ENCODE data around the gene ZNF474.
"Not testable (repeated sequence)": the region's sequence is repeated elsewhere in the genome, so short reads cannot be mapped to it uniquely, and the experiment has no call there.

ZNF474 gene

DNA sequence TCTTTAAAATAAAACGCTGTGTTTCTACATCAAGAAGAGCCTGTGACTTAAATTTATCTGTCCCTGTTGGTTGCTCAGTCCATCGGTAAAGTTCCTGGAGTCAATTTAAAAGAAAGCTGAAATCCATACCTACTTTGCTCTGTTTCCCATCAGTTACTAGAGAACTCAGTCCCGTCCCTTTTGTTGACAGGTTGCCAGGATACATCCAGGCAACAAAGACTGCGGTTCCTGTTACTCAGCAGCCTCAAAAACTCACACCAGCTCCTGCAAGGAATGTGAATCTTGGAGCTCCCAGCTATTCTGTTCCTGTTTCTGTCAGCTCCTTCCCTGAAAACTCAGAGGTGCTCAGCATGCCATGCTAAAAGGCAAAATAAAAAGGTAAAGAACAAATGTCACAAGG is at the start of gene ZNF474:
Gene ZNF474 (plus strand): TSS at position 241 of the 400 bp plus-strand sequence. CDS start 22,445 bp downstream, outside the sequence.
- no peak for FAIRE-seq

DNA sequence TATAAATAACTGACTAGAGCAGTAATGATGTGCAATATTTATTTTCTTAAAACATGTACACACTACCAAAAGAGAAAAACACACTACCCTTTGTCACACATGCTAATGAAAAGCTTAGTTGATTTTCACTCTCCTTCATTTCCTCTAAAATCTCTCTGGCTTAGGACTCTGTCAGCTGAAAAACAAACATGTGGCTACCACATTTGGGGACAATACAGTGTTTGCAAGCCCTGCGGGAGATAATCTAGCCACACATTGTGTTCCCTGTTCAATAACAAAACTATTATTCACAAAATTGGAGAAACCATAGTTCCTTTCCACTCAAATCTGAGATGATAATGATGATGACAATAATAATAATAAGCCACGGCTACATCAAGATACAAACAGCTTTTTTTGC is 47.8 kb upstream of the ZNF474 start:
- no peak for FAIRE-seq

DNA sequence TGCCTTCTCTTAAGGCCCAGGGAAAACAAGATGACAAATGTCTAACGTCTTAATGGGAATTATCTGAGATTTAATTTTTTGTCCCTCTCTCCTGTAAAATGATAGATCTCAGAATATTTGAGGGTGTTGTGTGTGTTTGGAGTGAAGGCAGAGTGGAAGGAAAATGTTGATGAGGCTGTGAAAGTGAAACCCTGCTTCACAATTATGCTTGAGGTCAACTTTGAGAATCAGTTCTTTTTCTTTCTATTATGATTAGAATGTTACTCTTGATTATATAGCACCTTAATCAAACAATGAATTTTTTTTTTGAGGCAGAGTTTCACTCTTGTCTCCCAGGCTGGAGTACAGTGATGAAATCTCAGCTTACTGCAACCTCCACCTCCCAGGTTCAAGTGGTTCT is 45.8 kb upstream of the ZNF474 start:
- FAIRE-seq, result no peak

DNA sequence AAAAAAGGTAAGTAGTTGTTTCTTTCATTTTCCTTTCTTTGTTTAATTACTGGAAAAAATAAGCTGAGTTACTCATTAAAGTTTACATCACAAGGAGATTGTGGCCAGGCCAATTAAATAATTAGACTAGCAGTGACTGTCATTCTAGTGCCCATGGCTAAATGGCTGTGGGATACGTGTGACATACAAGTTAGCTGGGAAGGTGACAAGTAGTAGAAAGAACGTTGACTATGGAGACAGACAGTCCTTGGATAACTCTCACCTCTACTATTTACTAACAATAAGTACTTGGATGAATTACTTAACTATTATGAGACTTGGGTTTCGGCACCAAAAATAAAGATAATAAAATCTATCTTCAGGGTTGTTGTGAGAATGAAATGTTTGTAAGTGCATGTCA is 44.3 kb upstream of the ZNF474 start:
- FAIRE-seq, result no peak

DNA sequence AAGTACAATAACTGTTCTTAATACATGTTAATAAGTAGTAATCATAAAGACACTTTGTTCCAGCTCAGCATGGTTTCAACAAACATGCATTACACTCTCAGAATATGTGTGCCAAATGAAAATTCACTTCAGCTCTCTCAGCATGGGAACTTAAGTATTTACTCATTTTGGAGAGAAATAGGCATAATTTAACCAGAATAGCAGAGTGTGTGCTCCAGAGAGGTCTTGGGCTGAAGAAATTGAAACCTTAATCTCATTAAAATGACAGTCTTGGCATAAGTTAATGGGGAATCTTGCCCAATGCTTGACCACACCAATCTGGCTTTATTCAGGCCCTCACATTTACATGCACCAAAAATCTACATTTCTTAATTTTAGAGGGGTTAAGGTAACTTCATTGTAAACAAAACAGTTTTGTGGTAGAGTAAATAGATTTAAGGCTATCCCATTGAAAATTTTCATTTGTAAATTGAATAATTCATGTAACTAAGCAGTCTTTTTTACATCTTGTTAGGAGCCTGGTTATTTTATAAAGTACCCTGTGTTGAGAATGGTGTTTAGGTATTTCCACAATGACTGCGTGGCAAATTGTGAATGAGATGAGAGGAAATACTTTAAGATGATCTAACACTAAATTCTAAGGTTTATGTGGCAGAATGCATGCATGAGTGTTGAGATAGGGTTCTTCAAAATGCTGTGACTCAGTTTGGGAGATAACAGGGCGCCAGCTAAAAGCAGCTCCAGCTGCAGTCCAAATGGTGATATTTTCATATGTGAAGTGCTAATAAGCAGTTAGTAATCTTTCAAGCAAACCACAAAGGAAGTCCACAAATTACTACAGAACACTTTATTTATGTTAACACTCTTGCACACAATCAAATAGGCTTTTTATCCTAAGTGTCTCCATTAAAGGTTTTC is 40.0 kb upstream of the ZNF474 start:
- no peak for FAIRE-seq

DNA sequence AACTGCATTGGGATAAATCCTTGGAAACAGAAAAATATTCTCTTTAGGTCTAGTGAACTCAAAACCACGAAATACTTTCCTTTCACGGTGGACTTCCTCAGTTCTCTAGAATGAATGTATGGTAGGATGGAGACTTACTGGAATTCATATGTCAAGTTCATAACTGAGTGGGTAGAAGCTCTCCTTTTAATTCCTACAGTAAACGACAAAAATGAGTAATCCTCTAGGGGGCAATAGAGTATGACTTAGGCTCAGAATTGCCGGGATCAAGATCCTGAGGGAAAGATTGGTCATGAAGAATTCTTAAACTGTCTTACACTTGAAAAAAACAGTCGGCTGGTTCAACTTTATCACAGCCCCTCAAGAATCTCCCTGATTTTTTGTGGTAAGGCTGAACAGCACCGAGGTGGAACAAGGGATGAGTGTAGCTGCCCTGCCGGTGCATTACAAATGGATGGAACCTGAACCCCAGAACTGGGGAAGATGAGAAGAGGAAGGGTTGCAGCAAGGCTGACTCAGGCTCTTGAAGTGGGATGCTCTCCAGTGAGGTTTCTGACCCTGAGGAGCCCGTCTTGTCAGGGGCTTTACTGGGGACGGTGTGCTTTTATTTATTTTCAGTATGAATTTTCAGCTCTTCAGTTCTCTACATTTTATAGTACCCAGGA is 37.3 kb upstream of the ZNF474 start:
- FAIRE-seq, result peak; percentile 11

DNA sequence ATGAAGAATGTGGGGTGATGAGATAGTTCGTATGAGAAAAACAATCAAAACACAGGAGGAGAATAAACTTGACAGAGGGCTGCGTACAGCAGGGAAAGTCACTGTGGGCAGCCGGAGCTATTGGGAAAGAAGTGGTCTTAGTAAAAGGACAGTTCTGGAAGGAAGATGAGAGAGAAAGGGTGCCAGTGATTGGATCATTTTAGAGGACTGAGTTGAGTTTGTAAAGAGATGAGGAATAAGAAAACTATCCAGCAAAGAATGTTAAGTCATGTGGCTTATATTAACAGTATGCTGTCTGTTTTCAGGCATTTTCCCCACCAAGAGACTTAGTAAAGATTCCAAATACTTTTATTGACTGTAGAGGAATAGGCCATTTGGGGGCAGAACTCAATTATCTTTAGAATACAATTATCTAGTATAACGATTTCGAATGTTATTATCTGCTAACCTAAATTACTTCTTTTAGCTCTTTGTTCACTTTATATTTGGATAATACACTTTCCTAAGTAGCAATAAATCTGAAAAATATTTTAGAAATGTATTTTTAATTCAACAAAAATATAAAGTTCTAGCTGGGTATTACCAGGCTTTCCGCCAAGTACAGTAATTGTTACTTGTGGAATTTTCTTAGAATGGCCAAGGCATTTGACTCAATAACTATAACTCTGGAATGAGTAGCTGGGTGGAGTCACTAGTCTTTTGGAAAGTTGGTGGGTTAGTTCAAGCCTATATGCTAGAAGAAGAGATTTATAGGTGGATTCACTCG is 35.7 kb upstream of the ZNF474 start:
- FAIRE-seq, result no peak

DNA sequence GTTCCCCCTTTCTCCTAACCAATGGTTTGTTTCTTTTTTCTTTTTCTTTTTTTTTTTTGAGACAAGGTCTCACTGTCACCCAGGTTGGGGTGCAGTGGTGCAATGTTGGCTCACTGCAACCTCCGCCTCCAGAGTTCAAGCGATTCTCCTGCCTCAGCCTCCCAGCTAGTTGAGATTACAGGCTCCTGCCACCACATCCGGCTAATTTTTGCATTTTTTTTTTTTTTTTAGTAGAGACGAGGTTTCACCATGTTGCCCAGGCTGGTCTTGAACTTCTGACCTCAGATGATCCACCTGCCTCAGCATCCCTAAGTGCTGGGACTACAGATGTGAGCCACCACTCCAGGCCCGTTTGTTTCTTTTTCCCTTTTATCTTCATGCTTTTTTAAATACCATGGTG is 35.1 kb upstream of the ZNF474 start:
- not testable (repeated sequence) for FAIRE-seq

DNA sequence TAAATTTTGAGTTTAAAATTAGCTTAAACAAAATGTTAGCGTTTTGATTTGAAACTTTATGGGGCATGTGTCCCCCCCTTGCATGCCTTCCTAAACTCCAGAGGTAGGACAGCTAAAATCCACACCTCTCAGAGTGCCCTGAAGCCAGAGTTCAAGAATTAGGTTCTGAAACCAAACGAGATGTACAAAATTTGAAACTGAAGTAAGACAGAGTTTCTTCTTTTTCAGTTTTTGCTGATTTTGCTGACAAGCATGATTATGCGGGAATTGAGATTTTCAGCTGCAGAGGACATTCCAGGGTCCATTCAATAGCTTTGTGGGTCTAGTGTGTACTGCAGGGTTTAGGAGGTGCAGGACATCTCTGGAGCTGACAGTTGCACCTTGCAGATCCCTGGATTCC is 34.2 kb upstream of the ZNF474 start:
- FAIRE-seq, result no peak

DNA sequence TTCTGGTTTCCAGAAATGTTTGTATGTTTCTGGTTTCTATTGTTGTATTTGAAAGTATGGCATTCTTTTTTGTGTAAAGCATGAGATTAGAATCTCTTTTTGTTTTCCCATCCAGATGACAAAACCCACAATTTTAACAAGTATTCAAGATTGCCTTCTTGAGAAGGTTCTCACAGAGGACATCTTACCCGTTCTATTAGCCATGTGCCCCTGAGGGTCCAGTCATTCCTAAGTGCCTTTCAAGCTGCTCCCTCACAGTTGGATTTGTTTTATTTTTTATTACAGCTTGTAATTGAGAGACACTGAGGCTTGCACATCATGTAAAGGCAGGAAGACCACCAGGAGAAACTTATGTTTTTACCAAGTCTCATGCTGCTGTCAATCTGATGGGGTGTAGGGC is 32.0 kb upstream of the ZNF474 start:
- FAIRE-seq, result no peak

DNA sequence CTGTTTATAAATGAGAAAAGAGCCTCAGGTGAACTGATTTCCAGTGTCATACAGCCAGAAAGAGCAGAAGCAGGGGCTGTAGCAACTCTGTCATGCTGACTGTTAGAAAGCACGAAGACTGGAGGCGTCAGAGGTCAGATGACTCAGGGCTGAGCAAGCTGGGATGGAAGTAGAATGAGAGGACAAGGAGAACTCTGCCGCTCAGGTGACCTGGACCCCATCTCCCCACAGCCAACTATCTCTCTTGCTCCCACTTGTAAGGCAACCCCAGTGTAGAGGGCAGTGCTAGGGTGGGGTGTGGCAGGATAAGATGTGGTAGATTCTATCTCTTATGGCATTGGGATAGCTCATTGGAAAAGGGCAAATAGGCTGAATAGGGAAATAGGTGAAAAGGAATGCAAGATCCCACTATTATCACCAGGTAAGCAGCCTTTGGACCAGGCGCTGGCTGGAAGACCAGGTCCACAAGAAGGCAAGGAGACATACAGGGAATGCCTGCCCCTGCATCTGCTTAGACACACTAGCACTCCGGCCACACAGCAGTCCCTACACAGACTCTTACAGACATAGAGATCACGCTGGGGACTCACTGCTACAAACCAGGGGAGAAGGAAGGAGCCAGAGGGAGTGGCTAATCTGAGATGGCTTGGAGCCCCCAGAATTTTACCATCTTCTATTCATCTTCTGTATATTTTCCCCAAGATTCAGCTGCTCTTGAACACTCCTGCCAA is 30.1 kb upstream of the ZNF474 start:
- FAIRE-seq, result no peak

DNA sequence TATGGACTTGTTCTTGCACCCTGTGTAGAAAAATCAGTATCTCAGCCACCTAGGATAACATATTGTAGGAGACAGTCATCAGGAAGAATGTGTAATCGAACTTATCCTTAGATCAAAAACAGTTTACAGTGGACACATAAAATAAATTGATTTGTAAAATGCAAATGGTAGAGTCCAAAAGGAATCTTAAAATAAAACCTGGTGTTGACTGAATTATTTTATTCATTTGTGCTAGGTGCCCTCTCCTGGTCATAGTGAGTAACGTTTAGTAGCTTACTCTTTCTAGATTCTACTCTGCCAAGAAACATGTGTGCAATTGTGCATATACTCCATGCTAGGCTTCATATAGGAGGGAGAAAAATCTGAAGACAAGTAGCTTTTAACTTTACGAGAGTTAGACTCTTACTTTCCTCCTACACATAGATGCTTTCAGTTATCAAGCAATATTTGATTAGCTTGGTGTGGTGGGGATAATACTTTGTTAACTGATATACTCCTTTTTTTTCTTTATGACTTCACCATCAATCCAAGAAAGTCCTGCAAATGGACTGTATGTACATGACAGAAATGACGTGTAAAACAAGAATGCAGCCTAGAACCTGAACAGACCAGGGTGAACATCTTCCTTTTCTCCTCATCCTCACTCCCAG is 27.6 kb upstream of the ZNF474 start:
- peak; percentile 95 for FAIRE-seq

DNA sequence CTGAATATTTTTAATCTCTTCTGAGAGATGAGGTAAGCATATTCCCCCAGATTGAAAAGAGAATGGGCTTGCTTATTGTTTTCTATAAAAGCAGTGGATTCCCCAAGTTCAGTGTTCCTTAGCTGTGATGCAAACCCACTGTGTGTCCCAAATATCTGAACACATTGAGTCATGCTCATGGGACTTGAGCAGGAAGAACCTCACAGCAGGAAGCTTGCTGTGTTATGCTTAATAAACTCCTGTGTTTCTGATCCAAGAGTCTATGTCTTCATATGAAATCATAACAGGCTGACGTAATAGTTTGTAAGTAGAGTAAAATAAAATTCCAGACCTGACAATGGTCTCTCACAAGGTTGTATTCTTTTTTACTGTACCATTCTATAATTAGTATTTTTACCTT is 26.5 kb upstream of the ZNF474 start:
- no peak for FAIRE-seq

DNA sequence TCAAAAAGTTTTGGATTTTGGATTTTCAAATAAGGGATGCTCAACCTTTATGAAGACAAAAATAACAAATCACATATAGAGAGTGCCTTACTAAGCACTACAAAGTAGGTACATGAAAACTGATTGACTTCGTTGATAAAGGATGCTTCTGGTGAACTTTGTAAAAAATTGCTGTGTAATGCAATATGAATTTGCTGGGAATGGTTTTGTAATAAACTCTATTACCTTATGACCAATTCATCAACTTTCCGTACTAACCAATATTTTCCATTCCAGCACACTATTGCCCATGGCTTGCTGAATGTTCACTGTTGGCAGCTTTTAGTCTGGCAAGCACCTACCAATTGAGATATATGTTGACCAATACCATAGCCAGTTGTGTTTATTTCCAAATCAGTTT is 23.4 kb upstream of the ZNF474 start:
- FAIRE-seq, result no peak

DNA sequence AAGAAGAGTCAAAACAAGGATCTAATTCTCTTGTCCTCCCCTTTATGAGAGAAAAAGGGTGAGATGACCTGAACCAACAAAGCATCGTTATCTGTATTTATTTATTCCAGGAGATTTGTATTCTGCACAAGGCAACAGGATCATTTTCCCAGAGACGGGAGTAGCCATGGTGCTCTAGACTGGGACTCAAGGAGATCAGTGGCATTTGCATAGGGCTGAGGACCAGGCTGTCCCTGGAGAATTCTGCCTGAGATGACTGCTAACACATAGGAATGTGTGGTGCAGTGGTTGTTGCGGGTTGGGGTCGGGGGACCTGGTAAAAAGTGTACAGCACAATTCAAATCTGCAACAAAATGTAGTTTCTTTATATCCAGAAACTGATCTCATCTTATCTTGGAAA is 22.3 kb upstream of the ZNF474 start:
- FAIRE-seq, result no peak

DNA sequence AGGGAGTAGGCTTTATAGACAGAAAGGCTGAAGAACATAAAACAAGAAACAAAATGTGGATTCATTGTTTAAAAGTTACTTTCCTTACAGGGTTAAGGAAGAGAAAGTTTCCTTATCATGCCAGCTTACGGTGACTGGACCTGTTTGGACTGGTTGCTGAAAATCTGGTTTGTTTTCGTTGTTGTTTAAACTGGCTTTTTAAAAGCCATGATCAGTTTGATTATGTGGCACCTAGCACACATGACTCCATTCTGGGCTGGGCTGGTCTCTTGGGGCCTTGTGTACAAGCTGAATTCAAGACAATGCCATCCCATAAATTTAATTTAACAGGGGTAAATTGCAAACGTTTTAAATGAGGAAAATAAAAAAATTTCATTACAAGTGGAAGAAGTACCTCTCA is 18.4 kb upstream of the ZNF474 start:
- no peak for FAIRE-seq

DNA sequence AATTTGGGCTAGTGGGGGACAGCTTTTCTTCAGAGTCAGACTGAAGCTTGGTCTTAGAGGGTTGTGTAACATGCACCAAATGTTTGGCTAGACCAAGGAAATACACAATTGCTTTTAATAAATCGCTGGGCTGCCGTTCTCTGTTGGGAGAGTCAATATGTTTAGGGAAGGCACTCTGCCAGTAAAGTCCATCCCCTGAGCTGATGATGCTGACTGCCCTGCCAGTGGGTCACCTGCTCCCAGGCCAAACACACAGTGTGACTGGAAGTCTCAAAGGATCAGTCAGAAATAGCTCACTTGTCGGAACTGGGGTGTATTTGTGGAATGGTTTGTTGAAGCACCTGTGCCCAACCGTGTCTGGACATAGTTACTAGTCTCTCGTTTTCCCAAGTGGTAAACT is 17.9 kb upstream of the ZNF474 start:
- no peak for FAIRE-seq

DNA sequence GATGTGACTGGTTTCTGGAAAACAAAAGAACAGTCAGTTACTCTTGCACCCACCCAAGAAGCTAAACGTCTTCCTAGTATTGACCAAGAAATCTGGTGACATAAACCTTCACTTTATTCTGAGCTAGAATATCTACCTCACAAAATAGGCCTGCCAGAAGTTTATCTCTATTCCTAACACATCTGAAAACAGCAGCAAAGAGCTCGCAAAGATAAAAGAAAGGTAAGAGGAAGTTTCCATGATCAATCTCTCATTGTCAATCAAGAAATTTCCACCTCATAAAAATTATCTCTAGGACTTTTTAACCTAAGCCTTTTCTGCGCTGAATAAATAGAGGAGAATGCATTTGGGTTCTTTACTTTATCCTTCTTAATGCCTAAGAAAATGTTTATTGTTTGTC is 17.3 kb upstream of the ZNF474 start:
- no peak for FAIRE-seq

DNA sequence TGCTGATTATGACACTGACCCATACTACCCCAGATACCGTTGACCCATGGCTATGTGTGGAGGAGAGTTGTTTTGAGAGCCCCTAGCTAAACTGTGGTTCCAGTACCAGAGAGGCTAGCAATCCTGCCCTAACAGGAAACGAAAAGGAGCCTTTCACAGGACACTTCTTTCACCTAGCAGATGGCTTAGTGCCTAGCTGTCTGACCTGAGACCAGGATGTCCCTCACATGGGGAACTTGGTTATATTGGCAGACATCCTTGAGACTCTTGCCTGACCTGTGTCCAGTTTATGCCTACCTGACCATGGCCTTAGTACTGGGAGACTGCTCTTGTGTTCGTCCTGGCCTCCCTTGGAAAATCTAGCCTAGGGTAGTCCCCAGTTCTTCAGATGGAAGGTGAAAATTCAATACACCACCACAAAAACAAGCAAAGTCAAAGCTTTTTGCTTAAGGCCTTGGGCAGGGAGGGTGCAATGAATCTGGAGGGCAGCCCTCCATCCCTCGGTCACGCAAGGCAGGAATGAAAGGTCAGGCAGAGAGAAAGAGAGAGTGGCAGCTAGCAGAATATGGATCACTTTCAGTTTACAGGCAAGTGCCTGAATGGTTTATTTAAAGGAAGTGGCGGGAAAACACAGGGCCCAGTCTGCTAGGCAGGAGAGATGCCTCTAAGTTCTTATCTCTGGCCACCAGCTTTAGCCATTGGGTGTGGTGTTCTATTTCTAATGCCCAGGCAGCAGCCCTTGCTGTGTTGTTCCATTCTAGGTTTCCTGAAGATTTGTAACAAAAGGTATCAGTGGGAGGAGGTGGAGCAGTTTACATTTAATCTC is 16.4 kb upstream of the ZNF474 start:
- no peak for FAIRE-seq

DNA sequence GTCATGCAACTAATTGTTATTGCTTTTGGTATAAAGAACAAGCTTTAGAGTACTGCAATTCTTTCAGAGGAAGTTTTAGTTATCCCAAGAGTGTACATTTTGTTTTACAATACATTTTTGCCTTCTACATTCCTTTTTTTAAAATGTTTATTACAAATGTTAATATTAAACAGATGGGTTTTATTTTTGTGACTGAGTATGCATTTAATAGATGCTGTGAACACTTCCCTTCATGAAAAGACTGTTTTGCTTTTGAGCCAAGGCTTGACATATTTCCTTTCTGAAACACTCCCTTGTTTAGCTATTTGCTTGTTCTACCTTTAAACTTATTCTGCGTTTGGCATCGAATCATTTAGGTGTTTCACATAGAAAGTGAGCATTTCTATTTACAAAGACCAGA is 14.8 kb upstream of the ZNF474 start:
- no peak for FAIRE-seq

DNA sequence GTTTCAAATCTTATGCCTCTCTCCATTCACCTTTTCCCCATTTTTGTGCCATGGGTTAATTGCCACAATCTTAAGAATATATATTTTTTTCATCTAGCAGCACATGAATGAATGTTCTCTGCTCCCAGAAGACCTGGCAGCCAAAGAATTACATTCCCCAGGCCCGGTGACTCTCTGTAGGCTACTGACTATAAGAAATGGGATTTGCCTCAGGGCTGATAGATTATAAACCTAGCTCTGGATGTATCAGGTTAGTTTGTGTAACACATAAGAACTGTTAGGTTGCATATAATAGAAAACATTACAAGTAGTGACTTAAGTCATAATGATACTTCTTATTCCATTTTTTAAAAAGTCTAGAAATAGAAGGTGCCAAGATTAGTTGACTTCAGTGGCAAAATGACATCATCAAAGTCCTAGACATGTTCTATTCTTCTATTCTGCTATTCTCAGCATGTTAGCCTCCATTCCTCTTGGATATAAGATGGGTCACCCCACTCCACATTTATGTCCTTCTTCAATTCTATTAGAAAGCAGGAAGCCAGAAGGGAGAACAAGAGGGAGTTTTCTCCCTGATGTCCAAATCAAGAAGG is 10.9 kb upstream of the ZNF474 start:
- no peak for FAIRE-seq

Data from A204.1 (cell line).